Measurements from ENCODE around the gene NT5DC1.

GRCh38 chr6:116277124-116277523, 176.5 kb downstream of the NT5DC1 start:
- TF ChIP-seq POLR2A (IDR thresholded peaks at IDR 0.05) (no peak), CTCF (IDR thresholded peaks at IDR 0.05 in 8 of 11, conservative IDR thresholded peaks at IDR 0.05 in 3 of 11) (no peak)

All from spleen (tissue), 7 donors.